GM21825 (cell line): ENCODE measurements around the gene ZDHHC1.

ENCODE experiments used
- ATAC-seq: cut with Tn5 transposase; IDR thresholded peaks from one replicate; pipeline ENCODE4 v1.9.1; 2021; ENCODE audit warnings: mild to moderate bottlenecking, moderate library complexity; ENCODE audit not compliant: unreplicated experiment

The ZDHHC1 gene

GRCh38 chr16:67396159-67397035, 19.9 kb downstream of the ZDHHC1 start:
- no peak for ATAC-seq

- no peak for ATAC-seq
Measured at GRCh38 chr16:67395458-67396158, 20.7 kb downstream of the ZDHHC1 start.

- ATAC-seq, result no peak
Measured at GRCh38 chr16:67395105-67395457, 21.2 kb downstream of the ZDHHC1 start.

GRCh38 chr16:67394155-67395104, 21.8 kb downstream of the ZDHHC1 start:
- ATAC-seq, result no peak

- no peak for ATAC-seq
Measured at GRCh38 chr16:67393788-67394154, 22.5 kb downstream of the ZDHHC1 start.

- ATAC-seq, result no peak
Measured at GRCh38 chr16:67393111-67393787, 23.0 kb downstream of the ZDHHC1 start, which contains the start of gene TPPP3. TSS of gene TPPP3 (minus strand) at chr16:67393498. CDS start at chr16:67391111, 2,387 bp downstream.

GRCh38 chr16:67392301-67393059, 23.8 kb downstream of the ZDHHC1 start:
- no peak for ATAC-seq

- ATAC-seq, result no peak
Measured at GRCh38 chr16:67391424-67392300, 24.6 kb downstream of the ZDHHC1 start.

GRCh38 chr16:67390816-67391423, 25.4 kb downstream of the ZDHHC1 start:
- ATAC-seq, result no peak

GRCh38 chr16:67389911-67390815, 26.1 kb downstream of the ZDHHC1 start:
- no peak for ATAC-seq

GRCh38 chr16:67388591-67388990, 27.7 kb downstream of the ZDHHC1 start:
- ATAC-seq, result no peak

- no peak for ATAC-seq
Measured at GRCh38 chr16:67388191-67388590, 28.1 kb downstream of the ZDHHC1 start.

- ATAC-seq, result no peak
Measured at GRCh38 chr16:67387479-67388079, 28.7 kb downstream of the ZDHHC1 start.

GRCh38 chr16:67386861-67387455, 29.3 kb downstream of the ZDHHC1 start:
- no peak for ATAC-seq

GRCh38 chr16:67384778-67385510, 31.3 kb downstream of the ZDHHC1 start:
- ATAC-seq, result no peak

- no peak for ATAC-seq
Measured at GRCh38 chr16:67383284-67383683, 33.0 kb downstream of the ZDHHC1 start.
